Hepatocyte (in vitro differentiated cells): Measurements from ENCODE around the gene PKN1.

Experiments
- EZH2 ChIP-seq: fragments of 200-600 bp; sonication (generic); IDR thresholded peaks from 2 replicates; pipeline ENCODE4 v1.6.1; 2016; ENCODE audit warnings: antibody characterized with exemption, mild to moderate bottlenecking, borderline replicate concordance
- EZH2phosphoT487 ChIP-seq: fragments of 200-600 bp; sonication (generic); IDR thresholded peaks from one replicate; pipeline ENCODE4 v1.6.1; 2018; ENCODE audit warnings: antibody characterized with exemption, mild to moderate bottlenecking, low read depth, moderate library complexity; ENCODE audit not compliant: unreplicated experiment, severe bottlenecking
- TF ChIP-seq, protein P1 (sequence below): fragments of 200-600 bp; sonication (generic); IDR thresholded peaks from 2 replicates; pipeline ENCODE4 v1.5.1; 2016; ENCODE audit warnings: antibody characterized with exemption, mild to moderate bottlenecking; ENCODE audit not compliant: poor library complexity

DNA sequence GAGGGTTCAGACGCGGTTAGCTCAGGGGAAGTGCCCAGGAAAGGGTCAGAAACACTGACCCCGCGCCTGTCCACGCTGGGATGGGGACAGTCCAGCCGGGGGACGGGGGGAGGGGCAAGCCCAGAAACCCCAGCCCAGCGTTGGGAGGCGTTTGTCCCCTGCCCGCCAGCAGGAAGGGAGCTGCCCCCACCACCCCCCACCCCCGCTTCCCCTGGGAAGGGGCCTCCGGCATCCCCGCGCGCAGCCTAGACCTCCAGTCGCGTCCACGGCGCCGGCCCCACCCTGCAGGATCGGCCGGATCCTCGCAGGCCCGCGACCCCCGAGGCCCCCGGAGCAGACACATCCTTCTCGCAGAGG is 62.5 kb downstream of the PKN1 start:
- TF ChIP-seq, protein P1, sequence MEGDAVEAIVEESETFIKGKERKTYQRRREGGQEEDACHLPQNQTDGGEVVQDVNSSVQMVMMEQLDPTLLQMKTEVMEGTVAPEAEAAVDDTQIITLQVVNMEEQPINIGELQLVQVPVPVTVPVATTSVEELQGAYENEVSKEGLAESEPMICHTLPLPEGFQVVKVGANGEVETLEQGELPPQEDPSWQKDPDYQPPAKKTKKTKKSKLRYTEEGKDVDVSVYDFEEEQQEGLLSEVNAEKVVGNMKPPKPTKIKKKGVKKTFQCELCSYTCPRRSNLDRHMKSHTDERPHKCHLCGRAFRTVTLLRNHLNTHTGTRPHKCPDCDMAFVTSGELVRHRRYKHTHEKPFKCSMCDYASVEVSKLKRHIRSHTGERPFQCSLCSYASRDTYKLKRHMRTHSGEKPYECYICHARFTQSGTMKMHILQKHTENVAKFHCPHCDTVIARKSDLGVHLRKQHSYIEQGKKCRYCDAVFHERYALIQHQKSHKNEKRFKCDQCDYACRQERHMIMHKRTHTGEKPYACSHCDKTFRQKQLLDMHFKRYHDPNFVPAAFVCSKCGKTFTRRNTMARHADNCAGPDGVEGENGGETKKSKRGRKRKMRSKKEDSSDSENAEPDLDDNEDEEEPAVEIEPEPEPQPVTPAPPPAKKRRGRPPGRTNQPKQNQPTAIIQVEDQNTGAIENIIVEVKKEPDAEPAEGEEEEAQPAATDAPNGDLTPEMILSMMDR = no peak
- no peak for TF ChIP-seq EZH2phosphoT487
- no peak for TF ChIP-seq EZH2
